Panc1 (cell line): Measurements from ENCODE around the gene CCDC40. TPM values are rescaled to one million over a fixed set of nuclear protein-coding genes. Genes with fewer than 3 reads are reported as not detected.

Source experiments
- ATAC-seq: fragments of 200-7000 bp; cut with Tn5 transposase; 2 replicates; pipeline ENCODE4 v1.9.1; 2020; ENCODE audit warnings: mild to moderate bottlenecking, moderate library complexity
- BruUV-seq: library from RNA; stranded (reverse); fragments of 400-500 nt; replicated peaks from 2 replicates; lab custom pipeline; 2021; lab: Mats Ljungman, UMichigan
- CTCF ChIA-PET: fragments of 300-600 bp; sonication (Branson Sonifier 250); formaldehyde crosslinking; loops from one replicate; lab custom pipeline; 2022; ENCODE audit warnings: antibody characterized with exemption; lab: Charles Lee
- POLR2A ChIA-PET: fragments of 300-600 bp; sonication (Branson Sonifier 250); formaldehyde crosslinking; loops from one replicate; lab custom pipeline; 2022; ENCODE audit warnings: antibody characterized with exemption; lab: Charles Lee
- DNase-seq: peaks from one replicate; pipeline ENCODE4 v3.0.0-alpha.2; 2010; ENCODE audit warnings: low read depth, low spot score
- H3K27ac ChIP-seq: 2 replicates; pipeline ENCODE4 v1.5.1; 2011; ENCODE audit warnings: mild to moderate bottlenecking, low read length, inconsistent platforms
- H3K27me3 ChIP-seq: fragments of 200-500 bp; sonication (Bioruptor generic); 2 replicates; pipeline ENCODE4 v1.6.0; 2014; ENCODE audit warnings: low read length, inconsistent platforms; ENCODE audit not compliant: control insufficient read depth, insufficient read depth
- H3K36me3 ChIP-seq: fragments of 200-500 bp; sonication (Bioruptor generic); 2 replicates; pipeline ENCODE4 v1.5.1; 2014; ENCODE audit warnings: inconsistent platforms, mild to moderate bottlenecking, low read length, moderate library complexity; ENCODE audit not compliant: control insufficient read depth, insufficient read depth
- H3K4me1 ChIP-seq: 2 replicates; pipeline ENCODE4 v1.5.1; 2011; ENCODE audit warnings: inconsistent platforms, mild to moderate bottlenecking, low read length, moderate library complexity; ENCODE audit not compliant: control insufficient read depth, insufficient read depth
- H3K4me3 ChIP-seq, 2 experiments: 2 replicates each; pipeline ENCODE4 v1.5.1; 2011 to 2012; ENCODE audit warnings: low read depth in 2 of 2, low read length in 2 of 2, mild to moderate bottlenecking in 2 of 2, inconsistent platforms in 1 of 2, moderate library complexity in 1 of 2
- H3K9me3 ChIP-seq: fragments of 200-500 bp; sonication (Bioruptor generic); 2 replicates; pipeline ENCODE4 v1.5.1; 2014; ENCODE audit warnings: low read depth, mild to moderate bottlenecking, inconsistent platforms, low read length, moderate library complexity; ENCODE audit not compliant: control insufficient read depth, insufficient read depth
- CTCF ChIP-seq: fragments of 450-650 bp; IDR thresholded peaks from 2 replicates; pipeline ENCODE4 v1.5.1; 2017; ENCODE audit warnings: mild to moderate bottlenecking
- POLR2AphosphoS5 ChIP-seq: IDR thresholded peaks from 2 replicates; pipeline ENCODE4 v1.6.1; 2012; ENCODE audit warnings: mild to moderate bottlenecking, low read depth, low read length, moderate library complexity
- REST ChIP-seq, 2 experiments: IDR thresholded peaks; 2 replicates each; pipeline ENCODE4 v1.6.1; 2011 to 2012; ENCODE audit warnings: low read depth in 2 of 2, control low read depth in 1 of 2, low read length in 1 of 2, mild to moderate bottlenecking in 1 of 2, moderate library complexity in 1 of 2; ENCODE audit not compliant: insufficient read depth in 1 of 2
- SIN3A ChIP-seq: IDR thresholded peaks from 2 replicates; pipeline ENCODE4 v1.6.1; 2012; ENCODE audit warnings: low read depth, mild to moderate bottlenecking, low read length, moderate library complexity, borderline replicate concordance; ENCODE audit not compliant: insufficient read depth
- TCF7L2 ChIP-seq: IDR thresholded peaks from 2 replicates; pipeline ENCODE4 v1.6.1; 2011; ENCODE audit warnings: mild to moderate bottlenecking, low read depth, low read length, inconsistent platforms
- in situ Hi-C: cut with HindIII; loops from 2 replicates; pipeline ENCODE4 v1.10.0; 2016; ENCODE audit warnings: low sequenced_read_pairs, low pct_unique_long_range_greater_than_20kb
- intact Hi-C: fragments of 100-400 bp; cut with micrococcal nuclease; formaldehyde crosslinking; loops from one replicate; pipeline ENCODE4 v1.10.0; 2022; ENCODE audit not compliant: unreplicated experiment
- total RNA-seq: library from RNA; stranded (reverse); gene quantifications from one replicate; pipeline ENCODE4 v1.2.1, GENCODE V29; 2021; ENCODE audit not compliant: unreplicated experiment

CCDC40 gene
- total RNA-seq, 1 experiment from 2014 or later: 18.0 TPM

DNA sequence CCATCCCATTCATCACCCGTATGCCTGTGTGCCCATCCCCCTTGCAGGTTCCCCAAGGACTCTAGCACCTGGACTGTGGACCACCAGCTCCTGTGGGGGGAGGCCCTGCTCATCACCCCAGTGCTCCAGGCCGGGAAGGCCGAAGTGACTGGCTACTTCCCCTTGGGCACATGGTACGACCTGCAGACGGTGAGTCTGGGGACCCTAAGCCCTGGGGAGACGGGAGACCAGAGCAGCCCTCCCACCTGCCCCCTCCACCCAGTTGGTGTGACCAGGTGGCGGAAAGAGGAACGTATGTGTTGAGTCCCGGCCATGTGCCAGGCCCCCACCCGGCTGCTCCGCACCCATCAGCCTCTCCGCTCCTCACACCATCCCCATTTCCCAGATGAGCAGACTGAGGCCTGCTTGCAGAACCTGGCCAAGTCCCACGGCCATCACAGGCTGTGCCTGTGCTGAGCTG, 80.5 kb downstream of the CCDC40 start:
- no TSS peak for BruUV-seq
- ChIA-PET POLR2A (no interaction called here), CTCF (no interaction called here)
- H3K27ac ChIP-seq: no peak overlapping the region
- in situ Hi-C loops (no loop called here), intact Hi-C loops (no loop called here)
- H3K9me3 ChIP-seq: no peaks in the 10 kb centered on the region
- no peaks in the 10 kb centered on the region; the same call in 1 of the 2 replicates for H3K4me1 ChIP-seq
- no peak for DNase-seq
- H3K4me3 ChIP-seq: no peak overlapping the region
- TF ChIP-seq SIN3A (no peak), POLR2AphosphoS5 (no peak), CTCF (no peak), TCF7L2 (no peak), REST (IDR thresholded peaks at IDR 0.05; ENCODE audit: insufficient read depth in 1 of 2, low read depth in 2 of 2, low read length in 1 of 2) (no peak)
- no peaks in the 10 kb centered on the region for H3K36me3 ChIP-seq
- ATAC-seq: no peak
- H3K27me3 ChIP-seq: no peaks in the 10 kb centered on the region

GRCh38 chr17:80117491-80118401, 81.3 kb downstream of the CCDC40 start:
- ATAC-seq (peak; percentile 44), DNase-seq (no peak)
- no peaks in the 10 kb centered on the region for H3K36me3 ChIP-seq
- in situ Hi-C loops: no loop called here
- H3K27me3 ChIP-seq: no peaks in the 10 kb centered on the region
- ChIA-PET POLR2A (no interaction called here), CTCF (no interaction called here)
- no peak overlapping the region for H3K4me3 ChIP-seq
- no peaks in the 10 kb centered on the region for H3K9me3 ChIP-seq
- intact Hi-C loops: no loop called here
- no TSS peak for BruUV-seq
- TF ChIP-seq CTCF: no peak
- no peaks in the 10 kb centered on the region for H3K4me1 ChIP-seq
- H3K27ac ChIP-seq: no peak overlapping the region
